Left ventricle myocardium inferior (tissue), 1 donor: ENCODE results near the gene BRF1. TPM values are rescaled to one million over a fixed set of nuclear protein-coding genes. Genes with fewer than 3 reads are reported as not detected.

Experiments used
- DNase-seq: peaks from one replicate; pipeline ENCODE4 v3.0.0-alpha.2; 2020
- H3K27ac ChIP-seq: fragments of 200-600 bp; replicated peaks from 2 replicates; pipeline ENCODE4 v1.8.0; 2021
- H3K27me3 ChIP-seq: fragments of 200-600 bp; 2 replicates; pipeline ENCODE4 v1.8.0; 2021; ENCODE audit warnings: low read depth
- H3K36me3 ChIP-seq: fragments of 200-600 bp; 2 replicates; pipeline ENCODE4 v1.8.0; 2021
- H3K4me1 ChIP-seq: fragments of 200-600 bp; 2 replicates; pipeline ENCODE4 v1.8.0; 2021
- H3K4me3 ChIP-seq: fragments of 200-600 bp; 2 replicates; pipeline ENCODE4 v1.8.0; 2021; ENCODE audit warnings: mild to moderate bottlenecking, moderate library complexity
- H3K9me3 ChIP-seq: fragments of 200-600 bp; replicated peaks from 2 replicates; pipeline ENCODE4 v1.8.0; 2021
- intact Hi-C: fragments of 100-400 bp; cut with micrococcal nuclease; formaldehyde crosslinking; loops from one replicate; pipeline ENCODE4 v1.11.0; 2022
- total RNA-seq: library from RNA; stranded (reverse); fragmentation: NEBNext Ultra II Directional; extraction: Animal tissue kit (Norgen Biotek cat#: 25700); gene quantifications from one replicate; pipeline ENCODE4 v1.2.1, GENCODE V29; 2021
- TF ChIP-seq, protein P1 (sequence below): fragments of 200-600 bp; IDR thresholded peaks from 2 replicates; pipeline ENCODE4 v1.8.0; 2021; ENCODE audit warnings: antibody characterized with exemption, mild to moderate bottlenecking, borderline replicate concordance
- donor health status: DM: no; HTN: yes; CAD: no; lungs with severe emphysema.

BRF1 gene
- total RNA-seq, 1 donor from 2014 or later = 19.8 TPM

DNA sequence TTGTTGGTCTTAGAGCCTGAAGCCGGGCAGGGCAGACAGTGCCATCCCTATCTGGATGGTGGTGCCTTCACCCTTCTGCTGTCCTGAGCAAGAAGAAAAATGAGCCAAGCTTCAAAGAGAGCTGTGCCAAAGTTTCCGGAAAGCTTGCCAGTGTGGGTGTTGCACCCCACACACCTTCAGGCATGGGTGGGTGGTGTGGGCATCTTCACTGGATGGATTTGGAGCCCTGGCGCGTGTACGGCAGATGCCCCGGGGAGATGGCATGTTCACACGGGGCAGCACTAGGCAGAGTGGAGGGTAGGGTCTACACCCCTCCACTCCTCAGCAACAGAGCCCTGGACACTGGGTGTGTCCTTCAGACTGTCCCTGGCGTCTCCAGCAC, 46.8 kb upstream of the BRF1 start:
- Histone ChIP-seq H3K27me3 (no peaks in the 10 kb centered on the region), H3K27ac (no peak overlapping the region), H3K36me3 (peaks cover 7% of the 10 kb centered on the region), H3K9me3 (no peaks in the 10 kb centered on the region), H3K4me1 (peaks cover 41% of the 10 kb centered on the region), H3K4me3 (no peak overlapping the region)
- intact Hi-C loops = no loop called here
- TF ChIP-seq, protein P1, sequence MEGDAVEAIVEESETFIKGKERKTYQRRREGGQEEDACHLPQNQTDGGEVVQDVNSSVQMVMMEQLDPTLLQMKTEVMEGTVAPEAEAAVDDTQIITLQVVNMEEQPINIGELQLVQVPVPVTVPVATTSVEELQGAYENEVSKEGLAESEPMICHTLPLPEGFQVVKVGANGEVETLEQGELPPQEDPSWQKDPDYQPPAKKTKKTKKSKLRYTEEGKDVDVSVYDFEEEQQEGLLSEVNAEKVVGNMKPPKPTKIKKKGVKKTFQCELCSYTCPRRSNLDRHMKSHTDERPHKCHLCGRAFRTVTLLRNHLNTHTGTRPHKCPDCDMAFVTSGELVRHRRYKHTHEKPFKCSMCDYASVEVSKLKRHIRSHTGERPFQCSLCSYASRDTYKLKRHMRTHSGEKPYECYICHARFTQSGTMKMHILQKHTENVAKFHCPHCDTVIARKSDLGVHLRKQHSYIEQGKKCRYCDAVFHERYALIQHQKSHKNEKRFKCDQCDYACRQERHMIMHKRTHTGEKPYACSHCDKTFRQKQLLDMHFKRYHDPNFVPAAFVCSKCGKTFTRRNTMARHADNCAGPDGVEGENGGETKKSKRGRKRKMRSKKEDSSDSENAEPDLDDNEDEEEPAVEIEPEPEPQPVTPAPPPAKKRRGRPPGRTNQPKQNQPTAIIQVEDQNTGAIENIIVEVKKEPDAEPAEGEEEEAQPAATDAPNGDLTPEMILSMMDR = no peak
- DNase-seq = no peak

DNA sequence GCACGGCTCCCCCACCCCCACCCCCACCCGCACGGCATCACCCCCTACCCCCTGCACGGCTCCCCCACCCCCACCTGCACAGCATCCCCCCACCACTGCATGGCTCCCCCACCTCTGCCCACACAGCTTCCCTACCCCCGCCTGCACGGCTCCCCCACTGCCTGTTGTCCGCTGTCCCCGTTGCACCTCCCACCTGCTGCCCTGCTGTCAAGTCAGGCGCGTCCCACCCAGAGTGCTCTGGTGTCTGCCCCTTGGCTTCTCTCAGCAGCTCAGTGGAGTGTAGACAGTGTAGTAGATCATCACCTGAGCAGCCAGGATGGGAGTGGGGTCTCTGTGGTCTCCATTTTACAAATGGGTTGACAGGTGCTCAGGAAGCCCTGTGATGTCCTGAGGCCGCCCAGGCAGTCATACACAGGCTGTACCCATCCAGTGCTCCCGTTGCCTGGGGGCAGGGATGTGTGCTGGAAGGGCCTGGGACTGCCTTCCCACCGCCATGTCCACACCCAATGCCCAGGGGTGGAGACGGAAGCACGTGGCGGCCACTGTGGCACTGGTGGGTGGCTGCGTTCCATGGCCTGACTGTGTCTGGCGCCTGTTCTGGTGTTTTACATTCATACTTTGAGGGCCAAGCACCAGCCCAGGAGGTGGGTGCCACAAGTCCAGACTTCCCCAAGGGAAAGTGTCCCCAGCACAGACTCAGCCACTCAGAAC, 46.2 kb upstream of the BRF1 start:
- DNase-seq = no peak
- H3K4me3 ChIP-seq = no peak overlapping the region
- no peaks in the 10 kb centered on the region for H3K27me3 ChIP-seq
- TF ChIP-seq, protein P1 = no peak
- peaks cover 41% of the 10 kb centered on the region for H3K4me1 ChIP-seq
- no peak overlapping the region for H3K27ac ChIP-seq
- intact Hi-C loops = no loop called here
- no peaks in the 10 kb centered on the region for H3K9me3 ChIP-seq
- peaks cover 7% of the 10 kb centered on the region for H3K36me3 ChIP-seq

DNA sequence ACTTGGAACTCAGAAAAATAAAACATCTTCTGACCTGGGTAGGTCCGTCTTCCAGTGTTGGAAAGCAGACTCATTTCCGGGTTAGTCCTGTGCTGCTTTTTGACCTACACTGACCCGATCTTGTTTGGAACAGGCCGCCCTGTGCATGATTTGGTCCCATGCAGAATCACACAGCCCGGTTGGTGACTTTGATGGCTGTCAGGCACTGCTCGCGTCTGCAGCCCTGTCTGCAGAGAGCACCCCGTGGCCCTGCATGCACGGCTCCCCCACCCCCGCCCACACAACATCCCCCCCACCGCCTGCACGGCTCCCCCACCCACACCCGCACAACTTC, 45.4 kb upstream of the BRF1 start:
- Histone ChIP-seq H3K27me3 (no peaks in the 10 kb centered on the region), H3K36me3 (peaks cover 7% of the 10 kb centered on the region), H3K4me1 (peaks cover 44% of the 10 kb centered on the region), H3K9me3 (no peaks in the 10 kb centered on the region), H3K27ac (peak overlapping the region; percentile 19), H3K4me3 (no peak overlapping the region)
- DNase-seq = no peak
- TF ChIP-seq, protein P1 = no peak
- intact Hi-C loops = no loop called here

DNA sequence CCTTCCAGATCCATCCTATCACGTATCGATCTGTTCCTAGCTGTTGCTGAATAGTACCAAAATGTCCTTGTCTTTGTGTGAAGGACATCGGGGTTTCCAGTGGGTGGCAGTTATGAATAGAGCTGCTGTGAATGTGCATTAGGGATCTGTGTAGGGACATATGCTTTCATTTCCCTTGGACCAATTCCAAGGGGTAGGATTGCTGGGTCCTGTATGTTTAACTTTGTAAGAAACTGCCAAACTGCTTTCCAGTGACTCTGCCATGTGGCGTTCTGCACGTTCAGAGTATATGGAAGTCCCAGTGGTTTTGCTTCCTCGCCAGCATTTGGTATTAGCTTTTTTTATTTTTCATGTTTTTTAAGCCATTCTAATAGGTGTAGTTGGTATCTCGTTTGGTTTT, 42.4 kb upstream of the BRF1 start:
- TF ChIP-seq, protein P1 = no peak
- Histone ChIP-seq H3K4me3 (no peak overlapping the region), H3K4me1 (peaks cover 63% of the 10 kb centered on the region), H3K36me3 (peaks cover under 1% of the 10 kb centered on the region), H3K27ac (peak overlapping the region; percentile 85), H3K27me3 (no peaks in the 10 kb centered on the region), H3K9me3 (no peaks in the 10 kb centered on the region)
- no peak for DNase-seq
- intact Hi-C loops = no loop called here

DNA sequence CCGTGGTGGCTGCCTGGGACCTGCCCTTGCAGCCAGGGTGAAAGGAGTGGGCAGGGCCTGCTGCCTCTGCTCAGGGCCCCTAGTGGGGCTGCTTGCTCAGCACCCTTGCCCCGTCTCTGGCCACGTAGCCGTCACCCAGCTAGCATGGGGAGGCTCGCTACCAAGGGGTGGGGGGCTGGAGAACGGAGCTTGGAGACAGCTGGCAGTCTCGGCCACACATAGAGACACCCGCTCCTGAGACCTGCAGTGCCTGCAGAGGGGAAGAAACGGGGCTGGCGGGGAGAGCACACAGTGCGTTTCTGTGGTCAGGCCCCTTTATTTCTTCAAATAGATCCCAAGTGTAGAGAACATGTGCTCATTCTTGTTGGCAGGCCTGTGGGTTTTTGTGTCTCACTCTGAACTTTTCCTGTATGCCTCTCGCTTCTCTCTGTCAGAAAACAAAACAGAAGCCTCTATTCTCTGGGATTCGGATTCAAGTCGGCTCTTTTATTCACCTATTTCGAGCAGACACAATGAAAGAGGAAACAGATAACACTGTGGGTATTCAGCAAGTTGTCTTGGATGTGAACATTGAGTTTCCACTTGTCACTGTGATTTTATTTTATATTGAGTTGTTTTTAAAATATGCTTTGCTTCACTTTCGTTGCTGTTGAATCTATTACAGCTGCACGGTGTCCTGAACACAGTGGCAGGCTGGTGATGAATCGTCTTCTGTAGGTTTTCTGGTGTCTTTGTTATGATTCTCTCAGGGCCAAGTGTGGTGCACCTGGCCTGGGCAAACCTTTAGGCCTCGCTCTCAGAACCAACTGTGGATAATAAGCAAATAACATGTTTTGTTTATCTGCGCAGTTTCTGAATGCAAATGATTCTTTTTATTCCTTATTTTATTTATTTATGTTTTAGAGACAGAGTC, 40.3 kb upstream of the BRF1 start:
- Histone ChIP-seq H3K4me3 (peak overlapping the region; percentile 1), H3K27me3 (no peaks in the 10 kb centered on the region), H3K4me1 (peaks cover 73% of the 10 kb centered on the region), H3K9me3 (no peaks in the 10 kb centered on the region), H3K27ac (peak overlapping the region; percentile 85), H3K36me3 (no peaks in the 10 kb centered on the region)
- DNase-seq = no peak
- TF ChIP-seq, protein P1 = no peak
- intact Hi-C loops = no loop called here
